Fibroblast of skin of left quadriceps (primary cell): Measurements from ENCODE around the gene GAGE12E.
"Not testable (repeated sequence)": the region's sequence is repeated elsewhere in the genome, so short reads cannot be mapped to it uniquely, and the experiment has no call there.

Experiments used
- DNase-seq, 2 experiments: peaks; one replicate each; pipeline ENCODE4 v3.0.0-alpha.2; 2013; ENCODE audit warnings: low read depth in 2 of 2

The GAGE12E gene

GRCh38 chrX:49550989-49551388 is at the start of gene GAGE12E:
Gene GAGE12E (plus strand): TSS chrX:49551289. CDS start chrX:49552444, 1,155 bp downstream.
- DNase-seq, result not testable (repeated sequence)

- not testable (repeated sequence) for DNase-seq
Observed at GRCh38 chrX:49531877-49532276, 19.2 kb upstream of the GAGE12E start, which contains the start of gene GAGE12C. Gene GAGE12C (plus strand): TSS chrX:49532177. CDS start chrX:49533332, 1,155 bp downstream.

GRCh38 chrX:49541433-49541832 is 9.7 kb upstream of the GAGE12E start, which contains the start of gene GAGE12D:
Gene GAGE12D (plus strand): TSS chrX:49541733. CDS start chrX:49542888, 1,155 bp downstream.
- DNase-seq, result not testable (repeated sequence)

GRCh38 chrX:49560542-49560941 is 9.5 kb downstream of the GAGE12E start, which contains the start of gene GAGE12F:
Gene GAGE12F (plus strand): TSS chrX:49560842. CDS start chrX:49561997, 1,155 bp downstream.
- not testable (repeated sequence) for DNase-seq

- DNase-seq, result not testable (repeated sequence)
Observed at GRCh38 chrX:49568728-49569127, 17.6 kb downstream of the GAGE12E start.

- DNase-seq, result not testable (repeated sequence)
Observed at GRCh38 chrX:49569152-49569551, 18.1 kb downstream of the GAGE12E start.

- DNase-seq, result not testable (repeated sequence)
Observed at GRCh38 chrX:49570100-49570499, 19.0 kb downstream of the GAGE12E start, which contains the start of gene GAGE12G. Gene GAGE12G (plus strand): TSS chrX:49570400. CDS start chrX:49571555, 1,155 bp downstream.

GRCh38 chrX:49579649-49580048 is 28.6 kb downstream of the GAGE12E start, which contains the start of gene GAGE12H:
Gene GAGE12H (plus strand): TSS chrX:49579949. CDS start chrX:49581104, 1,155 bp downstream.
- DNase-seq, result not testable (repeated sequence)

GRCh38 chrX:49589196-49589595 is 38.1 kb downstream of the GAGE12E start, which contains the start of gene GAGE2A:
Gene GAGE2A (plus strand): TSS chrX:49589496. CDS start chrX:49590651, 1,155 bp downstream.
- not testable (repeated sequence) for DNase-seq

GRCh38 chrX:49589769-49590478 is 38.8 kb downstream of the GAGE12E start:
- not testable (repeated sequence) for DNase-seq

- DNase-seq, result not testable (repeated sequence)
Observed at GRCh38 chrX:49590488-49590887, 39.4 kb downstream of the GAGE12E start.

GRCh38 chrX:49598720-49599119 is 47.6 kb downstream of the GAGE12E start, which contains the start of gene GAGE1:
Gene GAGE1 (plus strand): TSS chrX:49599020. CDS start chrX:49600175, 1,155 bp downstream.
- DNase-seq, result not testable (repeated sequence)
